HG02840 (cell line): ENCODE measurements around the gene ELOVL5.
A peak's percentile ranks its signal among the peaks of the same experiment; 100 is the strongest.

Experiments used
- ATAC-seq: cut with Tn5 transposase; IDR thresholded peaks from one replicate; pipeline ENCODE4 v1.9.1; 2021; ENCODE audit warnings: mild to moderate bottlenecking, moderate library complexity, moderate number of reproducible peaks; ENCODE audit not compliant: unreplicated experiment, low FRiP score

The ELOVL5 gene

GRCh38 chr6:53250176-53251032, 98.3 kb downstream of the ELOVL5 start:
- ATAC-seq, result no peak

- ATAC-seq, result no peak
These were observed 101.8 kb downstream of the ELOVL5 start for GRCh38 chr6:53246924-53247323.

GRCh38 chr6:53244958-53245357, 103.8 kb downstream of the ELOVL5 start:
- peak; percentile 59 for ATAC-seq

GRCh38 chr6:53244399-53244931, 104.3 kb downstream of the ELOVL5 start:
- ATAC-seq, result no peak

GRCh38 chr6:53241938-53242337, 106.8 kb downstream of the ELOVL5 start:
- no peak for ATAC-seq

GRCh38 chr6:53240761-53241160, 108.0 kb downstream of the ELOVL5 start:
- ATAC-seq, result no peak

- no peak for ATAC-seq
These were observed 108.6 kb downstream of the ELOVL5 start for GRCh38 chr6:53240139-53240538.

- peak; percentile 61 for ATAC-seq
These were observed 109.2 kb downstream of the ELOVL5 start for GRCh38 chr6:53239526-53239925.

GRCh38 chr6:53238311-53238710, 110.4 kb downstream of the ELOVL5 start:
- no peak for ATAC-seq

GRCh38 chr6:53236241-53236640, 112.5 kb downstream of the ELOVL5 start:
- ATAC-seq, result no peak

GRCh38 chr6:53235508-53235907, 113.2 kb downstream of the ELOVL5 start:
- ATAC-seq, result no peak

GRCh38 chr6:53233309-53233708, 115.4 kb downstream of the ELOVL5 start:
- ATAC-seq, result no peak

- ATAC-seq, result no peak
These were observed 117.8 kb downstream of the ELOVL5 start for GRCh38 chr6:53230775-53231467.

- ATAC-seq, result no peak
These were observed 120.9 kb downstream of the ELOVL5 start for GRCh38 chr6:53227847-53228246.

GRCh38 chr6:53220605-53221004, 128.1 kb downstream of the ELOVL5 start:
- no peak for ATAC-seq
